Tibial artery (tissue), 4 donors: ENCODE measurements around the gene FBXW2.

ENCODE experiments used
- DNase-seq, 2 donors: peaks; one replicate each; pipeline ENCODE4 v3.0.0-alpha.2; 2019
- H3K27ac ChIP-seq, 2 donors: fragments of 200-600 bp; sonication (generic) in 1 of 2; 1 replicate in 1 of 2; 2 replicates in 1 of 2; pipeline ENCODE4 v1.5.1; 2018 to 2019; ENCODE audit warnings: mild to moderate bottlenecking in 1 of 2
- H3K27me3 ChIP-seq, 2 donors: fragments of 200-600 bp; sonication (generic) in 1 of 2; one replicate each; pipeline versions ENCODE4 v1.5.1 to v1.6.0; 2016 to 2019
- H3K36me3 ChIP-seq, 3 donors: fragments of 200-600 bp; sonication (generic) in 2 of 3; one replicate each; pipeline ENCODE4 v1.5.1; 2016 to 2019; ENCODE audit warnings: mild to moderate bottlenecking in 2 of 3
- H3K4me1 ChIP-seq, 4 donors: fragments of 200-600 bp; sonication (generic) in 2 of 4; 1 replicate in 3 of 4; 2 replicates in 1 of 4; pipeline ENCODE4 v1.5.1; 2016 to 2019
- H3K4me3 ChIP-seq, 2 donors: fragments of 200-600 bp; sonication (generic) in 1 of 2; 1 replicate in 1 of 2; 2 replicates in 1 of 2; pipeline ENCODE4 v1.5.1; 2018 to 2019; ENCODE audit warnings: mild to moderate bottlenecking in 2 of 2
- H3K9me3 ChIP-seq, 3 donors: fragments of 200-600 bp; sonication (generic) in 1 of 3; one replicate each; pipeline ENCODE4 v1.5.1; 2016 to 2019
- intact Hi-C: fragments of 100-400 bp; cut with DNase I; formaldehyde crosslinking; loops from one replicate; pipeline ENCODE4 v1.15.0; 2023; ENCODE audit warnings: low total_unique reads
- TF ChIP-seq, protein P1 (sequence below), 2 experiments: fragments of 200-600 bp in 1 of 2; fragments of 450-650 bp in 1 of 2; IDR thresholded peaks; one replicate each; pipeline ENCODE4 v1.5.1; 2017 to 2019; ENCODE audit warnings: antibody characterized with exemption in 2 of 2, mild to moderate bottlenecking in 1 of 2, moderate library complexity in 1 of 2

FBXW2 gene

DNA sequence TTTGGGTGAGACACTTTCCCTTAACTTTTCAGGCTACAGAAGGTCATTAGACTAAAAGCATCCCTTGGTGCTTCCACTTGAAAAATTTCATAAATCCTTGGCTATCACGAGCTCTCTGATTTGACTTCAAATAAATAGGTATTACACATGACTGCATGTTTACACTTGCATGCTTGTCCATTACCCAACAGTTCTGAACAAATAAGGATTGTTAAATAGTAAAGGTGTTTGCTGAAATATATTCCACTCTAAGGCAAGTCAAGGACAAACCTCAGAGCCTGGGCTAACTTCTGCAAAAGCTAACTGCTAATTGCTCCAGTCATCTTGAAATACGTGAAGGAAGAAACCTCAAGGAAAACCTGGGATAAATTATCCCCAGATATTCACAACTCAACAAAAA, 14.5 kb downstream of the FBXW2 start:
- peaks cover 33 to 66% (median 38%) of the 10 kb centered on the region in 3 donors for H3K36me3 ChIP-seq
- H3K27me3 ChIP-seq, result no peaks in the 10 kb centered on the region
- H3K27ac ChIP-seq, result no peak overlapping the region
- H3K9me3 ChIP-seq, result no peaks in the 10 kb centered on the region
- TF ChIP-seq, protein P1, sequence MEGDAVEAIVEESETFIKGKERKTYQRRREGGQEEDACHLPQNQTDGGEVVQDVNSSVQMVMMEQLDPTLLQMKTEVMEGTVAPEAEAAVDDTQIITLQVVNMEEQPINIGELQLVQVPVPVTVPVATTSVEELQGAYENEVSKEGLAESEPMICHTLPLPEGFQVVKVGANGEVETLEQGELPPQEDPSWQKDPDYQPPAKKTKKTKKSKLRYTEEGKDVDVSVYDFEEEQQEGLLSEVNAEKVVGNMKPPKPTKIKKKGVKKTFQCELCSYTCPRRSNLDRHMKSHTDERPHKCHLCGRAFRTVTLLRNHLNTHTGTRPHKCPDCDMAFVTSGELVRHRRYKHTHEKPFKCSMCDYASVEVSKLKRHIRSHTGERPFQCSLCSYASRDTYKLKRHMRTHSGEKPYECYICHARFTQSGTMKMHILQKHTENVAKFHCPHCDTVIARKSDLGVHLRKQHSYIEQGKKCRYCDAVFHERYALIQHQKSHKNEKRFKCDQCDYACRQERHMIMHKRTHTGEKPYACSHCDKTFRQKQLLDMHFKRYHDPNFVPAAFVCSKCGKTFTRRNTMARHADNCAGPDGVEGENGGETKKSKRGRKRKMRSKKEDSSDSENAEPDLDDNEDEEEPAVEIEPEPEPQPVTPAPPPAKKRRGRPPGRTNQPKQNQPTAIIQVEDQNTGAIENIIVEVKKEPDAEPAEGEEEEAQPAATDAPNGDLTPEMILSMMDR (IDR thresholded peaks at IDR 0.05), result no peak
- H3K4me1 ChIP-seq, result no peaks in the 10 kb centered on the region
- intact Hi-C loops, result no loop called here
- no peak for DNase-seq
- no peak overlapping the region for H3K4me3 ChIP-seq

DNA sequence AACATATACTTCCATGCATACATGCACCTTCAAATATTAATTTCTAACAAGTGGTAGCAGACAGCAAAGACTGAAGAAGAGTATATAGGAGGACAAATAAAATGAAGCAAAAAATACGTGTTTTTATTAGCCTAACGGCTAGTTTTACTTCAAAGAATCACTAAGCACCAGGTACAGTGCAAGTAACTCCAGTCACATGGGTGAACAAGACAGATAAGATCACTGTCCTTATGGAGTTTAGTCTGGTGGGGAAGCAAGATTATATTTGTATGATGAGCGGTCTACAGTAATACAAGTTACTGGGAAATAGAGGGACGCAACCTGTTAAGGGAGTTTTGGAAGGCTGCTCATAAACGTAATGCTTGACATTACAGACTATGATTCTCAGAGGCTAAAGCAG, 16.0 kb downstream of the FBXW2 start:
- Histone ChIP-seq H3K4me1 (no peaks in the 10 kb centered on the region), H3K4me3 (no peak overlapping the region), H3K27me3 (no peaks in the 10 kb centered on the region), H3K36me3 (peaks cover 45 to 79% (median 54%) of the 10 kb centered on the region in 3 donors), H3K27ac (no peak overlapping the region), H3K9me3 (no peaks in the 10 kb centered on the region)
- TF ChIP-seq, protein P1 (IDR thresholded peaks at IDR 0.05), result no peak
- DNase-seq, result no peak
- intact Hi-C loops, result no loop called here

DNA sequence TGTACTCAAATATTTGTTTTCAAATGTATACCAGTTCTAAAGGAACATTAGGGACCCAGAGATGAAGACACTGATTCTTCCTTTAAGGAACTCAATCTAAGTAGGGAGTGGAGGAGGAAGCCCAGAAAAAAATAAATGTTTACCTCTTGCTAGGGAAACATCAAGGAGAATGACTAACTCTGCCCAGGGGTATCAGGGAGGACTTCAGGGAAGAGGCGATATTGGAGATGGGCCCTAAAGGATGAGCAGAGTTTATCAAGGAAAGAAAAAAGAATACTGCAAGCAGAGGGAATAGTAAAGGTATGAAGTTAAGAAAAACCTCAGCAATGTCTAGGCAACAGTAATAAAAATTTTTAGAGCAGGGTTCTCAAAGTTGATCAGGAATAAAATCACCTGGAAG, 16.4 kb downstream of the FBXW2 start:
- Histone ChIP-seq H3K4me1 (no peaks in the 10 kb centered on the region), H3K9me3 (no peaks in the 10 kb centered on the region), H3K27ac (no peak overlapping the region), H3K4me3 (no peak overlapping the region), H3K27me3 (no peaks in the 10 kb centered on the region), H3K36me3 (peaks cover 47 to 83% (median 55%) of the 10 kb centered on the region in 3 donors)
- no peak for DNase-seq
- intact Hi-C loops, result no loop called here
- TF ChIP-seq, protein P1 (IDR thresholded peaks at IDR 0.05), result no peak

DNA sequence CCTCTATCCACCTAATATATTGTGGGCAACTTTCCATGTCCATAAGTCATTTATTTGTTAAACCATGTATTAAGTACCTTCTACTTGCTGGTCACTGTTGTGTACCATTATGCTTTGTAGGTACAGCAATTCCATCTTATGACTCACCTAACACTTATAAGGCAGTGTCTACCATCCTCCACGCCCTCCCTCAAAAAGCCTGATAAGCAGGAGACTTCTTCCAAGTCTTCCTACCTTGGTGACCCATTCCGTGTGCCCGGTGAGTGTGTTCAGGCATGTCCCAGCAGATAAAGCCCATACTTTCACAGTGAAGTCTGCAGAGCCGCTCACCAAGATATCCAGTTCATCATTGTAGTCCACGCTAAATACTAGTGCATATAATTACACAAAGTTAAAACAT, 17.4 kb downstream of the FBXW2 start:
- Histone ChIP-seq H3K36me3 (peaks cover 57 to 92% (median 64%) of the 10 kb centered on the region in 3 donors), H3K4me3 (no peak overlapping the region), H3K4me1 (no peaks in the 10 kb centered on the region), H3K27ac (no peak overlapping the region), H3K9me3 (no peaks in the 10 kb centered on the region), H3K27me3 (no peaks in the 10 kb centered on the region)
- DNase-seq, result no peak
- intact Hi-C loops, result no loop called here
- TF ChIP-seq, protein P1 (IDR thresholded peaks at IDR 0.05), result no peak

DNA sequence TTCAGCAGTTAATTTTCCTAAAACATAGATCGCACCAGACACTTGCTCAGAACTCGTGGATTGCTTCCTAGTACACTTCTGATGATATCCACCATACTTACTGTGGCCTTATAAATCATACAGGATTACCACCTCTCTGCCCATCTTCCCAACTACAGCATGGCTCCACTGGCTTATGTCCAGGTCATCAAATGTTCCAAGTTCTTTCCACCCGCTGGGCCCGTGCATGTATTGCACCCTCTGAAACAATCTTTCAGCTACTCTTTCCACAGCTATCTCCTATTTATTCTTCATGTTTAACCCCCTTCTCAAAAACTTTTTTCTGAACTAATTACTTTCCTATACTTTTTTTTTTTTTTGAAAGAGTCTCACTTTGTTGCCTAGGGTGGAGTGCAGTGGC, 18.5 kb downstream of the FBXW2 start:
- Histone ChIP-seq H3K36me3 (peaks cover 68 to 95% (median 76%) of the 10 kb centered on the region in 3 donors), H3K4me3 (no peak overlapping the region), H3K4me1 (no peaks in the 10 kb centered on the region), H3K27ac (no peak overlapping the region), H3K27me3 (no peaks in the 10 kb centered on the region), H3K9me3 (no peaks in the 10 kb centered on the region)
- intact Hi-C loops, result no loop called here
- TF ChIP-seq, protein P1 (IDR thresholded peaks at IDR 0.05), result no peak
- DNase-seq, result no peak

DNA sequence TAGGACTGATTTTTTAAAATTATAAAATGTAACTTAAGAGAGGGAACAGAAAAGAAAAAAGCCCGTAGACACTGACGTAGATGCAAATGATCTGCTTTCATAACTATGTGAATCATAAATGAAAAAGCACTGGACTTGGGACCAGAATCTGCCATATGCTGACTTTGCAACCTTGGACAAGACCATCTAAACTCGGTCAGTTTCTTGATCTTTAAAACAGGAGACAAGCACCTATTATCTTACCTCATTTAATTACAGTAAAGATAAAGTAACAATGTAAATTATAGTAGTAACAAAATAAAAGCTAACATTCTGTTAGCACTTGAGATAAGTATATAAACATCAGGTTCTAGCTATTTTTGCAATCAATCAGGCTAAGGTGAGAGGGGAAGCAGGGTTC, 20.0 kb downstream of the FBXW2 start:
- no peak overlapping the region for H3K27ac ChIP-seq
- intact Hi-C loops, result no loop called here
- H3K9me3 ChIP-seq, result no peaks in the 10 kb centered on the region
- H3K27me3 ChIP-seq, result no peaks in the 10 kb centered on the region
- DNase-seq, result no peak
- H3K36me3 ChIP-seq, result peaks cover 70 to 96% (median 85%) of the 10 kb centered on the region in 3 donors
- TF ChIP-seq, protein P1 (IDR thresholded peaks at IDR 0.05), result no peak
- no peak overlapping the region for H3K4me3 ChIP-seq
- H3K4me1 ChIP-seq, result no peaks in the 10 kb centered on the region
